Stimulated activated naive CD8-positive, alpha-beta T cell treated with anti-CD3 and anti-CD28 coated beads, Interleukin-15, Interleukin-2, amounts not matched to agents 100 ng/mL and 50 ng/mL, for 24 hours (primary cell): ENCODE measurements around the gene ZNG1A.
A peak's percentile ranks its signal among the peaks of the same experiment; 100 is the strongest.
"Not testable (repeated sequence)": the region's sequence is repeated elsewhere in the genome, so short reads cannot be mapped to it uniquely, and the experiment has no call there.

Experiments used
- H3K27ac Mint-ChIP-seq: one replicate; pipeline ENCODE4 v1.8.0; 2021; ENCODE audit warnings: mild to moderate bottlenecking, mixed read lengths
- H3K27me3 Mint-ChIP-seq: one replicate; pipeline ENCODE4 v1.8.0; 2021; ENCODE audit warnings: mixed read lengths
- H3K36me3 Mint-ChIP-seq: one replicate; pipeline ENCODE4 v1.8.0; 2021; ENCODE audit warnings: low read depth, mixed read lengths
- H3K4me1 Mint-ChIP-seq: one replicate; pipeline ENCODE4 v1.8.0; 2021; ENCODE audit warnings: low read depth, mixed read lengths
- H3K4me3 Mint-ChIP-seq: one replicate; pipeline ENCODE4 v1.8.0; 2021; ENCODE audit warnings: mild to moderate bottlenecking, mixed read lengths
- H3K9me3 Mint-ChIP-seq: one replicate; pipeline ENCODE4 v1.8.0; 2021; ENCODE audit warnings: mixed read lengths

ZNG1A gene

GRCh38 chr9:212297-212696 is 33.4 kb upstream of the ZNG1A start:
- no peak overlapping the region for H3K27ac Mint-ChIP-seq

GRCh38 chr9:211557-211956 is 32.7 kb upstream of the ZNG1A start:
- Mint-ChIP-seq H3K36me3 (no peaks in the 10 kb centered on the region), H3K27ac (no peak overlapping the region)

More at GRCh38 chr9:212297-212696, 33.4 kb upstream of the ZNG1A start:
- H3K27me3 Mint-ChIP-seq: peaks cover 4% of the 10 kb centered on the region
- H3K4me3 Mint-ChIP-seq: no peak overlapping the region
- H3K9me3 Mint-ChIP-seq: no peaks in the 10 kb centered on the region
- no peaks in the 10 kb centered on the region for H3K36me3 Mint-ChIP-seq
- peaks cover 17% of the 10 kb centered on the region for H3K4me1 Mint-ChIP-seq

DNA sequence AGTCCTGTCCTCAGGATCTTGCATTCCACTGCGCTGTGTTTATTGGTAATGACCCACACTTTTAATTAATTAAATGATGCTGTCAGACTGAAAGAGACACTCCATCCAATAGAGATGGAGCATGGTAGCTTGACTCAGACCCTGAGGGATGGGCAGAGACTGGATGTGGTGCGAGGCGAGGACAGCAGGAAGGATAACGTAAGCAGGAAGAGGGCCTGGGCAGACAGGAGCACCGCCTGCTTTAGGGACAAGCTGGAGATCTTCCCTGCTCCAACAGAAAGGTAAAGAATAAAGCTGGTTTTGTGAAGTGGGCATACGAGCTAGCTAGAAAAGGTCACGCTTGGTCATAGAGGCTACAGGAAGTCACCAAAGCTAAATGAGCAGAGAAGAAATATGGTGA is 32.2 kb upstream of the ZNG1A start:
- Mint-ChIP-seq H3K27me3 (peaks cover 4% of the 10 kb centered on the region), H3K36me3 (no peaks in the 10 kb centered on the region), H3K4me1 (peaks cover 10% of the 10 kb centered on the region), H3K27ac (no peak overlapping the region), H3K9me3 (peaks cover 4% of the 10 kb centered on the region), H3K4me3 (no peak overlapping the region)

More at GRCh38 chr9:211557-211956, 32.7 kb upstream of the ZNG1A start:
- Mint-ChIP-seq H3K27me3 (peaks cover 4% of the 10 kb centered on the region), H3K4me3 (no peak overlapping the region), H3K9me3 (peaks cover 3% of the 10 kb centered on the region), H3K4me1 (peaks cover 13% of the 10 kb centered on the region)

- Mint-ChIP-seq H3K4me3 (no peak overlapping the region), H3K36me3 (no peaks in the 10 kb centered on the region), H3K27me3 (no peaks in the 10 kb centered on the region), H3K27ac (no peak overlapping the region), H3K9me3 (peaks cover 4% of the 10 kb centered on the region), H3K4me1 (peaks cover 2% of the 10 kb centered on the region)
Measured at GRCh38 chr9:209143-209758, 30.4 kb upstream of the ZNG1A start.

DNA sequence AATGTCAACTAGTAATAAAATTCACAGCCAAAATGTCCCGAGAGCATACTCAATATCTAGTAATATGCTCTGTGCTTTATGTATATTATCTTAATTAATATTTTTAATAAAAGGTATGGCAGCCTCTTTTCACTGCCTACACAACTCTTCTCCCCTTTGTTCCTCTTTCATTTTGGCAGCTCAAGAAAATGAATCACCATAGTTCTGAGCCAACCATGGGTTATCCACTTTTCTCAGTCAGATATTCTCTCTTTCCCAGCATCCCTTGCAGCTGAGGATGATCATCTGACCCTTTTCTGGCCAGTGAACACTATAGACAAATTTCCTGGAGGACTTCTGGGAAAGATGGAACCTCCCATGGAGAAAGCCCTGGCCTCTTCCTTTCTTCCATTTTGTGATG is 27.6 kb upstream of the ZNG1A start:
- peaks cover 4% of the 10 kb centered on the region for H3K9me3 Mint-ChIP-seq
- H3K27ac Mint-ChIP-seq: no peak overlapping the region
- no peak overlapping the region for H3K4me3 Mint-ChIP-seq
- H3K4me1 Mint-ChIP-seq: no peaks in the 10 kb centered on the region
- H3K27me3 Mint-ChIP-seq: no peaks in the 10 kb centered on the region
- H3K36me3 Mint-ChIP-seq: no peaks in the 10 kb centered on the region

GRCh38 chr9:199601-200000 is 20.7 kb upstream of the ZNG1A start:
- H3K4me1 Mint-ChIP-seq, H3K27me3 Mint-ChIP-seq, H3K9me3 Mint-ChIP-seq, H3K36me3 Mint-ChIP-seq, H3K27ac Mint-ChIP-seq, H3K4me3 Mint-ChIP-seq: not testable (repeated sequence)

DNA sequence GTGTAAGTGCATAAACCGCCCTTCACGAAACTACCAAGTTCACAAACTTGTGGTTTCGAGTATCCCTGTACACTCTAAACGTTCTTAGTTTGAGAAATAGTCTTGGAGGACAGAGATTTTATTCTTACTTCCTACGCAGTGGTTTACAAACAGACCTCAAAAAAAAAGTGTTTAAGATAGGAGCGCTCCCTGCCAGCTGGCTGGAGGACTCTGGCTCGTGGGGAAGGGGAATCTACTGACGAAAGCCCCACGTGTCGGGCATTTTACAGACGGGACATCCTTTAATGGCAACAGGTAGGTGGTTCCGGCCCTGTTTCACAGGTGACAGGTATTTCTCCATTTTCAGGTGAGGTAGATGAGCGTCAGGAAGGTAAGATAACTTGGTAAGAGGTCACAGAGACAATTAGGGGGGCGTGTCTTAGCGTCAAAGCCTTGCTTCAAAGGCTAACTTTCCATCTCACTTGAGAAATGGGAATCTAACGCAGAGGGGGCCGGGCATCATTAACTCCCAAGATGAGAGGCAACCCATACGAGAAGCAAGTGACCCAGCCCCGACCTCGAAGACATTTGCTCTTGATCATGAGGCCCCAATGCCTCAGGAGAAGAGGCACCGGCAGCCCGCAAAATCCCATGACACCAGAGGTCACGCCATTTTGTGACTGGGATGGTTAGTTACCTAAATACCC is 573 bp downstream of the ZNG1A start:
- not testable (repeated sequence) for H3K4me1 Mint-ChIP-seq, H3K27me3 Mint-ChIP-seq, H3K36me3 Mint-ChIP-seq, H3K9me3 Mint-ChIP-seq
- Mint-ChIP-seq H3K4me3 (peak overlapping the region; percentile 91), H3K27ac (peak overlapping the region; percentile 94)

DNA sequence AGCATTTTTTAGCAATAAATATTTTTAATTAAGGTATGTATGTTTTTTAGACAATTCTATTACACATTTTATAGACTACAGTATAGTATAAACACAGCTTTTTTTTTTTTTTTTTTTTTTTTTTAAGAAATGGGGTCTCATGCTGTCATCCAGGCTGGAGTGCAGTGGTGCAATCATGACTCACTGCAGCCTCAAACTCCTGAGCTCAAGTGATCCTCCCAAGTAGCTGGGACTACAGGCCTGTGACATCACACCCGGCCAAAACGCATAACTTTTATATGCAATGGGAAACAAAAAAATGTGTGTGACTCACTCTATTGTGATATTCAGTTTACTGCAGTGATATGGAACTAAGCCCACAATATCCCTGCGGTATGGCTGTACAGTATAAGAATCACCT is 9.1 kb downstream of the ZNG1A start:
- not testable (repeated sequence) for H3K4me3 Mint-ChIP-seq

GRCh38 chr9:159871-160270 is 19.0 kb downstream of the ZNG1A start:
- H3K4me3 Mint-ChIP-seq, H3K27me3 Mint-ChIP-seq, H3K9me3 Mint-ChIP-seq, H3K27ac Mint-ChIP-seq, H3K4me1 Mint-ChIP-seq, H3K36me3 Mint-ChIP-seq: not testable (repeated sequence)

More for the DNA sequence above, 9.1 kb downstream of the ZNG1A start:
- H3K9me3 Mint-ChIP-seq, H3K4me1 Mint-ChIP-seq, H3K27me3 Mint-ChIP-seq, H3K27ac Mint-ChIP-seq, H3K36me3 Mint-ChIP-seq: not testable (repeated sequence)

DNA sequence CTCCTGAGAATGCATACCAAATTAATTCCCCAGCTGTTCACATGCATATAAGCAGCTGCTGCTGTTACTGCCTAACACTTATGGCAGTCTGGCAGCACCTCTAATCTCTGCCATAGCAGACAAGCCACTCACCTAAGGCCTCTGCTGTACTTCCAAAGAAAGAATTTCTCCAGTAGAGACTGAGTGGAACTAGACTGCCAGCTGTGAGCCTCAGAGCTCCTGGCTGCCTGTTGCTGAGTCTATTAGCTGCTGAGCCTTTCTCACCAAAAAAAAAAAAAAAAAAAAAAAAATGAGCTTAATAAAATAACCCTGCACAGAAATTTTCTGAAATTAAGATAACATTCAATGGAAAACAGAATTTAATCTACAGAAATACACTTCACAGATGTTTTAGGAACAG is 27.7 kb downstream of the ZNG1A start:
- H3K27ac Mint-ChIP-seq, H3K9me3 Mint-ChIP-seq, H3K4me3 Mint-ChIP-seq, H3K36me3 Mint-ChIP-seq, H3K27me3 Mint-ChIP-seq, H3K4me1 Mint-ChIP-seq: not testable (repeated sequence)

GRCh38 chr9:139880-140279 is 39.0 kb downstream of the ZNG1A start:
- not testable (repeated sequence) for H3K4me1 Mint-ChIP-seq, H3K27ac Mint-ChIP-seq, H3K27me3 Mint-ChIP-seq, H3K4me3 Mint-ChIP-seq, H3K9me3 Mint-ChIP-seq, H3K36me3 Mint-ChIP-seq

- H3K4me1 Mint-ChIP-seq: peaks cover 25% of the 10 kb centered on the region
- not testable (repeated sequence) for H3K9me3 Mint-ChIP-seq, H3K27ac Mint-ChIP-seq, H3K36me3 Mint-ChIP-seq
- peak within 1 kb of the TSS; percentile 68 for H3K4me3 Mint-ChIP-seq
- peaks cover 34% of the 10 kb centered on the region for H3K27me3 Mint-ChIP-seq
Measured at GRCh38 chr9:117995-118467, 60.8 kb downstream of the ZNG1A start, which contains the start of gene FOXD4. Gene FOXD4 (minus strand): TSS chr9:118417. CDS start chr9:118119, 298 bp downstream.

DNA sequence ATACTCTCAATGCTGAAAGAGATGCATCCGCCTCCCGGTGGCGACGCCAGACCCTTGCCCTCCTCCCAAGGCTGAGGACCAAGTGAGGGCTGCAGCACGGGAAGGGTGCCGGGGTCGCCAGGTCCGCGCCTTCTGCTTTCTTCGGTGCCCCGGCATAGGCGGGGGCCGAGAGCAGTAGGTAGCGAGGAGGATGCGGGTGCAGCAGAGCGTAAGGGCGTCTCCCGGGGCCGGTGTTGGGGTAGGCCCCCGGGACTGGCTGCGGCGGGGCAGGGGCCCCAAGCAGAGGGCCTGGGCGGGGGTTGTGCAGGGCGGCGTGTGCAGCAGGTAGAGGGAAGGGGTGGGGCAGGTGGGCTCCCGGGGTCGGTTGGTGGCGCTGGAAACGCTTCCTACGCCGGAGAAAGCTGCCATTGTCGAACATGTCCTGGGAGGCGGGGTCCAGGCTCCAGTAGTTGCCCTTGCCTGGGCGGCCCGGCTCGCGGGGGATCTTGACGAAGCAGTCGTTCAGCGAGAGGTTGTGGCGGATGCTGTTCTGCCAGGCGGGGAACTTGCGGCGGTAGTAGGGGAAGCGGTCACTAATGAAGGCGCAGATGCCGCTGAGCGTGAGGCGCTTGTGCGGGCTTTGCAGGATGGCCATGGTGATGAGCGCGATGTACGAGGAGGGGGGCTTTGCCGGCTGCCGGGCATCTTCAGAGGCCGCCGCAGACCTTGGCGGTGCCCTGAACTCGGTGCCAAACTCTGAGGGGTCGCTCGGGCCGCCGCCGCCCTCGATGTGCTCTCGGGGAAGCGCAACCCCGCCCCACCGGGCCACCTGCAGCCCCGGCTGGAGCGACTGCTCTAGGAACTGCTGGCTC is 61.5 kb downstream of the ZNG1A start:
- Mint-ChIP-seq H3K4me3 (peak overlapping the region; percentile 68), H3K4me1 (peaks cover 29% of the 10 kb centered on the region), H3K27me3 (peaks cover 39% of the 10 kb centered on the region)
- H3K9me3 Mint-ChIP-seq, H3K27ac Mint-ChIP-seq, H3K36me3 Mint-ChIP-seq: not testable (repeated sequence)

DNA sequence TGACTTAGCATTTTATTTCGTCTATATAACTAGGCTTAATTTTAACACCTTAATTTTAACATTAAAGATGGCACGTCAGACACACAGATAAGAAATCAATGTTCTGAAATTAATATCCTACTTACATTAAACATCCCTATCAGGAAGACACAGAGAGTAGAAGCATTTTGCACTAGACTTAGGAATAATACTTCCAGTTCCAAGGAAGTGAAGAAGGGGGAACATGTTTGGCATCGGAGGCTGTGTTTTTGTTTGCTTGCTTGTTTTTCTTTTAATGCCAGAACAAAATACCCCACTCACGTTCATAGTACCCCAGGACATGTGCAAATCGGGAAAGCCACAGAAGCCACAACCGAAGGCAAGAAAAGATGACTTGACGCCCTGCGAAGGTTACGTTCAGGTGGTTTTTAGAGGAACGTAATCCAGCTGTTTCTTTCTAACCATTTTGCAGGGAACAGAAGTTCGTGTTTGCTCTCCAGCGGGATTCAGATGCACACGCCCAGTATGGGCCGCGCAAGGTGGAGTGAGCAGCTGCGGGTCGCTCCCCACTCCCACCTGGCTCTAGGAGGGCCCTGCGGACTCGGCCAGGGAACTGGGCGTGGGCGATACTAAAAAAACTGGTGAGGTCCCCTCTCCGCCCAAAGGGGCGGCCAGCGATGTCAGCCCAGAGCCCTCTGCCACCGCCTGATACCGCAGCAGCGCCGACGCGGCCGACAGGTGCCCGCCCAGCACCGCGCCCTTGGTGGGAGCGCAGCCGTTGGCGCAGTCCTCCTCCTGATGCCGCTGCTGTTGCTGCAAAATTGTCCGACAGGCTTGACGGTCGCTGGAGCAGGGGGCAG is 62.4 kb downstream of the ZNG1A start:
- H3K4me3 Mint-ChIP-seq: peak overlapping the region; percentile 61
- H3K36me3 Mint-ChIP-seq, H3K27ac Mint-ChIP-seq, H3K9me3 Mint-ChIP-seq: not testable (repeated sequence)
- H3K4me1 Mint-ChIP-seq: peaks cover 29% of the 10 kb centered on the region
- H3K27me3 Mint-ChIP-seq: peaks cover 40% of the 10 kb centered on the region

DNA sequence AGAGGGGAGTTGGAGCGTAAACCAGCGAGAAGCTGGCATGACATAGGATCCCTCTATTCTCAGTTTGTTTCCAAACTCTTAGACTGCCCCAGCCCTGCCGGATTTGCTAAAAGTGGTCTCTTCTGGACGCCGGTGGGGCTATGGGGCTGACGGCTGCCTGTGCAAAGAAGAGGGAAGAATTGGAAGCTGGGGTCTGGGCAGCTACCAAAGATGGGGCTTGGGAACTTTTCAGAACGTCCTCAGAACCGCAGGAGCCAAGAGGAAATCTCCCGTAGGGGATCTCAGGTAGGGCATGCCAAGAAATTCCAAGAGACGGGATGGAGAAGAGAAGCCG is 63.8 kb downstream of the ZNG1A start:
- not testable (repeated sequence) for H3K27ac Mint-ChIP-seq, H3K36me3 Mint-ChIP-seq, H3K9me3 Mint-ChIP-seq
- H3K27me3 Mint-ChIP-seq: peaks cover 40% of the 10 kb centered on the region
- H3K4me3 Mint-ChIP-seq: peak overlapping the region; percentile 76
- peaks cover 29% of the 10 kb centered on the region for H3K4me1 Mint-ChIP-seq
